Left ventricle myocardium inferior (tissue), 1 donor: Measurements from ENCODE around the gene PNMA1. TPM values are rescaled to one million over a fixed set of nuclear protein-coding genes. Genes with fewer than 3 reads are reported as not detected.

ENCODE experiments used
- DNase-seq: peaks from one replicate; pipeline ENCODE4 v3.0.0-alpha.2; 2020
- H3K27ac ChIP-seq: fragments of 200-600 bp; replicated peaks from 2 replicates; pipeline ENCODE4 v1.8.0; 2021
- H3K27me3 ChIP-seq: fragments of 200-600 bp; 2 replicates; pipeline ENCODE4 v1.8.0; 2021; ENCODE audit warnings: low read depth
- H3K36me3 ChIP-seq: fragments of 200-600 bp; 2 replicates; pipeline ENCODE4 v1.8.0; 2021
- H3K4me1 ChIP-seq: fragments of 200-600 bp; 2 replicates; pipeline ENCODE4 v1.8.0; 2021
- H3K4me3 ChIP-seq: fragments of 200-600 bp; 2 replicates; pipeline ENCODE4 v1.8.0; 2021; ENCODE audit warnings: mild to moderate bottlenecking, moderate library complexity
- H3K9me3 ChIP-seq: fragments of 200-600 bp; replicated peaks from 2 replicates; pipeline ENCODE4 v1.8.0; 2021
- CTCF ChIP-seq: fragments of 200-600 bp; IDR thresholded peaks from 2 replicates; pipeline ENCODE4 v1.8.0; 2021; ENCODE audit warnings: antibody characterized with exemption, mild to moderate bottlenecking, borderline replicate concordance
- intact Hi-C: fragments of 100-400 bp; cut with micrococcal nuclease; formaldehyde crosslinking; loops from one replicate; pipeline ENCODE4 v1.11.0; 2022
- long read RNA-seq: library from polyadenylated mRNA; unstranded; transcript quantifications from one replicate; pipeline ENCODE4 v2.0.0, GENCODE V29; 2021
- total RNA-seq: library from RNA; stranded (reverse); fragmentation: NEBNext Ultra II Directional; extraction: Animal tissue kit (Norgen Biotek cat#: 25700); gene quantifications from one replicate; pipeline ENCODE4 v1.2.1, GENCODE V29; 2021
- donor health status: DM: no; HTN: yes; CAD: no; lungs with severe emphysema.

The PNMA1 gene, protein sequence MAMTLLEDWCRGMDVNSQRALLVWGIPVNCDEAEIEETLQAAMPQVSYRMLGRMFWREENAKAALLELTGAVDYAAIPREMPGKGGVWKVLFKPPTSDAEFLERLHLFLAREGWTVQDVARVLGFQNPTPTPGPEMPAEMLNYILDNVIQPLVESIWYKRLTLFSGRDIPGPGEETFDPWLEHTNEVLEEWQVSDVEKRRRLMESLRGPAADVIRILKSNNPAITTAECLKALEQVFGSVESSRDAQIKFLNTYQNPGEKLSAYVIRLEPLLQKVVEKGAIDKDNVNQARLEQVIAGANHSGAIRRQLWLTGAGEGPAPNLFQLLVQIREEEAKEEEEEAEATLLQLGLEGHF
- total RNA-seq, result 19.2 TPM
- long read RNA-seq, transcript PNMA1-201 (1 exons, 2,590 nt), result major isoform, 60 of 62 reads
- long read RNA-seq, partial matches to known transcripts, result 0 of 62 reads
- long read RNA-seq, other reads (novel, unspliced or antisense), result 2 of 62 reads

DNA sequence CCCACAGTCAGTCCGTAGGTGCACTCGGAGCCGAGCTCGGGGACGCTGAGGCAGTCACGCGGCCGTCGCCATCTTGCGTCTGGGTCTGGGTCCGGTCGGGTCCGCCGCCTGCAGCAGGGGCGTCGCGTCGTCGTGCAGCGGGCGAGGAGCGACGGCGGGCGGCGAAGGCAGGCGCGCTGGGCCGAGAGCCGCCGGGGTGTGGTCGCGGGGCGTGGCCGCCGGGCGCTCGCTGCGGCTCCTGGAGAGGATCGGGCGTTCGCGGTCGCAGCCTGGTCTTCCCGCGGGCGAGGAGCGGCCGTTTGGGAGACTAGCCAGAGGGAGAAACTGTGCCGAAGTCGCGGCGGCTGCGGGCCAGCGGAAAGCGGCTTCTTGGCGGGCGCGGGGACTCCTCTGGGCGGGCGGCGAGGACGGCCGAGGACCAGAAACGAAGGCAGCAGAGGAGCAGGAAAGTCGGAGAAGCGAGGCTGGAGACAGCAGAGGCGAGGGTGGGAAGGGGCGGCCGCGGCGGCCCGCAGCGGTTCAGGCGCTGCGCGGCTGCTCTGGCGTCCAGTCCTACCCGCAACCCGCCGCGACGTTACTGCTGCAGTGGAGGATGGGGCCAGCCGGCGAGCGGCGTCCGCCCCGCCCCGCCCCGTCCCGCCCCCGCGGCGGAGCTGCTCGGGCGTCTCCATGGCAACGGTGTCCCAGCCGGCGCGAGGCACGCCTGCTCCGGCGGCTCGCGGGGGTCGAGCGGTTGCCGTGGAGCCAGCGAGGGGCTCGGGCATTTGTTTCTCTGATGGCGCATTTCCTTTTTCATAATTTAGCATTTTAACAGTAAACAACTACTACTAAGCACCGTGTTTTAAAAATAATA lies at the start of gene PNMA1:
TSS of gene PNMA1 (minus strand) at position 582 of the 853 bp plus-strand sequence. CDS start 745 bp downstream, outside the sequence.
- Histone ChIP-seq H3K9me3 (no peaks in the 10 kb centered on the region), H3K4me3 (peak within 1 kb of the TSS; percentile 82), H3K27ac (peak within 1 kb of the TSS; percentile 89), H3K27me3 (no peaks in the 10 kb centered on the region), H3K36me3 (peaks cover 36% of the 10 kb centered on the region), H3K4me1 (peaks cover 59% of the 10 kb centered on the region)
- intact Hi-C loops, result no loop called here
- TF ChIP-seq CTCF, result no peak
- peak; percentile 89 for DNase-seq

DNA sequence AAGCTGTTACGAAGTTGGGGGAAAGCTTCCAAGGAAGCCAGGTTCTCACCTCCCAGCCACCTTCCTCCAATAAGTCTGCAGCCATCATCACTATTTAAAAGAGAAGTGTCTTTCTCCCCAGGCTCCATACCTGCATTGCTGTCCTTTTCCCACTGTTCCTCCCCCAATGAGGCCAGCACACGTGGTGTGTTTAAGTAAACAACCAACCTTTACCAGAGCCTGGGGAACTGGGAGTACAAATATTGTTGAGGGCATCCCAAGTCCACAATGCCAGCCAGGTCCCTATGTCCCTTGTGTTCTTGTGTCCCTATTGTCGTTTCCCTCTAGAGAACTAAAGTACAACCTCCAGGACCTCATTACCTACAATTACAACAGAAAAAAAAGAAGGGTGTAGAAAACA lies 49.2 kb upstream of the PNMA1 start:
- no peaks in the 10 kb centered on the region for H3K36me3 ChIP-seq
- no peaks in the 10 kb centered on the region for H3K9me3 ChIP-seq
- no peak overlapping the region for H3K4me3 ChIP-seq
- intact Hi-C loops, result no loop called here
- no peak for DNase-seq
- peaks cover 93% of the 10 kb centered on the region for H3K4me1 ChIP-seq
- no peak for TF ChIP-seq CTCF
- H3K27ac ChIP-seq, result peak overlapping the region; percentile 100
- H3K27me3 ChIP-seq, result no peaks in the 10 kb centered on the region

GRCh38 chr14:73762375-73762822 lies 48.2 kb upstream of the PNMA1 start:
- no peak for DNase-seq
- no peaks in the 10 kb centered on the region for H3K27me3 ChIP-seq
- no peaks in the 10 kb centered on the region for H3K9me3 ChIP-seq
- H3K4me1 ChIP-seq, result peaks cover 93% of the 10 kb centered on the region
- intact Hi-C loops, result no loop called here
- TF ChIP-seq CTCF, result no peak
- H3K4me3 ChIP-seq, result no peak overlapping the region
- H3K36me3 ChIP-seq, result no peaks in the 10 kb centered on the region
- H3K27ac ChIP-seq, result peak overlapping the region; percentile 100

GRCh38 chr14:73761618-73762355 lies 47.6 kb upstream of the PNMA1 start:
- Histone ChIP-seq H3K9me3 (no peaks in the 10 kb centered on the region), H3K27ac (peak overlapping the region; percentile 100), H3K36me3 (no peaks in the 10 kb centered on the region), H3K4me1 (peaks cover 93% of the 10 kb centered on the region), H3K27me3 (no peaks in the 10 kb centered on the region), H3K4me3 (no peak overlapping the region)
- intact Hi-C loops, result no loop called here
- DNase-seq, result no peak
- no peak for TF ChIP-seq CTCF
